ENCODE measurements around the gene MRGPRX1.

Gene MRGPRX1

GRCh38 chr11:18939314-18939713 lies at the start of gene MRGPRX1:
TSS of gene MRGPRX1 (minus strand) at chr11:18939414. CDS start at chr11:18934784, 4,630 bp downstream.
- DNase-seq, result no peak
- TF ChIP-seq, protein P1, sequence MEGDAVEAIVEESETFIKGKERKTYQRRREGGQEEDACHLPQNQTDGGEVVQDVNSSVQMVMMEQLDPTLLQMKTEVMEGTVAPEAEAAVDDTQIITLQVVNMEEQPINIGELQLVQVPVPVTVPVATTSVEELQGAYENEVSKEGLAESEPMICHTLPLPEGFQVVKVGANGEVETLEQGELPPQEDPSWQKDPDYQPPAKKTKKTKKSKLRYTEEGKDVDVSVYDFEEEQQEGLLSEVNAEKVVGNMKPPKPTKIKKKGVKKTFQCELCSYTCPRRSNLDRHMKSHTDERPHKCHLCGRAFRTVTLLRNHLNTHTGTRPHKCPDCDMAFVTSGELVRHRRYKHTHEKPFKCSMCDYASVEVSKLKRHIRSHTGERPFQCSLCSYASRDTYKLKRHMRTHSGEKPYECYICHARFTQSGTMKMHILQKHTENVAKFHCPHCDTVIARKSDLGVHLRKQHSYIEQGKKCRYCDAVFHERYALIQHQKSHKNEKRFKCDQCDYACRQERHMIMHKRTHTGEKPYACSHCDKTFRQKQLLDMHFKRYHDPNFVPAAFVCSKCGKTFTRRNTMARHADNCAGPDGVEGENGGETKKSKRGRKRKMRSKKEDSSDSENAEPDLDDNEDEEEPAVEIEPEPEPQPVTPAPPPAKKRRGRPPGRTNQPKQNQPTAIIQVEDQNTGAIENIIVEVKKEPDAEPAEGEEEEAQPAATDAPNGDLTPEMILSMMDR (IDR thresholded peaks at IDR 0.05; ENCODE audit: low read depth, low read length, missing control alignments), result no peak
- Histone ChIP-seq H3K27me3 (replicated peaks) (no peaks in the 10 kb centered on the region), H3K36me3 (replicated peaks) (no peaks in the 10 kb centered on the region), H3K4me3 (ENCODE audit: low read depth, low read length) (no peak within 1 kb of the TSS), H3K27ac (no peak within 1 kb of the TSS)
- in situ Hi-C loops (cut with HindIII; ENCODE audit: low pct_ligation_motif_present, low sequenced_read_pairs), result no loop called here

DNA sequence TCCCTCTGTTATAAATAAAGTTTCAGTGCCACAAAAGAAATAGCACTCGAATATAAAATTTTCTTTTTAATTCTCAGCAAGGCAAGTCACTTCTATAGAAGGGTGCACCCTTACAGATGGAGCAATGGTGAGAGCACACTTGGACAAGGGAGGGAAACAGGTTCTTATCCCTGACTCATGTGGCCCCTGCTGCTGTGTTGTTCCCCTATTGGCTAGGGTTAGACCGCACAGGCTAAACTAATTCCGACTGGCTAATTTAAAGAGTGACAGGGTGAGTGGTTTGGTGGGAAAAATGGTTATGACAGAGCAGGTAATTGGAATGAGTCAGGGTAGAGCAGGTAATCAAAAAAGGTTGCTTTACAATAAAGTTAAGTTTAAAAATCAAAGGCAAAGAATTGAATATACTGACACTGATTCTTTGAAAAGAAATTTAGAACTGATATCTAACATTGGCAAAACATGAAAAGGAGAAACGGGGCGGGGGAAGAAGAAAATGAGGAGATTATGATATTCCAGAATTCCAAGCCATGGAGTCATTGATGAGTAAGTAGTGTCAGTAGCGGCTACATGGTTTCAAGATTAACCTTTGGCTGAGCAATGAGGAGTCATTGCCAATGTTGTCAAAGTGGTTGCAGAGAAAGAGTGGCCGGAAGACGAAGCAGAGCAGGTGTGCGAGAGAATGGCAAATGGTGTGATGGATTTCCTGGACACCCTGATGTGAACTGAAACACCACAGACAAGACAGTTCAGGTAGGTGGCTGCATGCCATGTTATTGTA lies 48.4 kb upstream of the MRGPRX1 start:
- H3K4me3 ChIP-seq (ENCODE audit: low read depth, low read length), result no peak overlapping the region
- no peak overlapping the region for H3K27ac ChIP-seq
- DNase-seq, result peak; percentile 3
- TF ChIP-seq, protein P1 (IDR thresholded peaks at IDR 0.05; ENCODE audit: low read depth, low read length, missing control alignments), result no peak
- H3K27me3 ChIP-seq (replicated peaks), result no peaks in the 10 kb centered on the region
- H3K36me3 ChIP-seq (replicated peaks), result no peaks in the 10 kb centered on the region
- in situ Hi-C loops (cut with HindIII; ENCODE audit: low pct_ligation_motif_present, low sequenced_read_pairs), result no loop called here

DNA sequence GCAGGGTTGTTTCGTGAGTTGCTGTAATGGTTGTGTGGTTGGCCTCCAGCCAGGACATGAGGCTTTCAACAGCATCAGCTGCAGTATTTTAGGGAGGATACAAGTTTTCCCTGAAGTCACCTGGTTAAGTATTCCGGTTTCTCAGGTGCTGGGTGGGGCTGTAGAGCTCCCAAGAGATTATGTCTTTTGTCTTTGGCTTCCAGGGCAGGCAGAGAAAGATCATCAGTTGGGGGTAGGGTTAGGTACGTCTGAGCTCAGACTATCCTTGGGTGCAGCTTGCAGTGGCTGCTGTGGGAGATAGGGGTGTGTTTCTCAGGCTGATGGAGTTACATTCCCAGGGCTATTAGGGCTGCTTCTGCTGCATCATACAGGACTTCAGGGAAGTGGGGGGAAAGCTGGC lies 47.5 kb upstream of the MRGPRX1 start:
- no peaks in the 10 kb centered on the region for H3K36me3 ChIP-seq (replicated peaks)
- TF ChIP-seq, protein P1 (IDR thresholded peaks at IDR 0.05; ENCODE audit: low read depth, low read length, missing control alignments), result no peak
- no peaks in the 10 kb centered on the region for H3K27me3 ChIP-seq (replicated peaks)
- in situ Hi-C loops (cut with HindIII; ENCODE audit: low pct_ligation_motif_present, low sequenced_read_pairs), result no loop called here
- no peak overlapping the region for H3K4me3 ChIP-seq (ENCODE audit: low read depth, low read length)
- no peak overlapping the region for H3K27ac ChIP-seq
- DNase-seq, result no peak

DNA sequence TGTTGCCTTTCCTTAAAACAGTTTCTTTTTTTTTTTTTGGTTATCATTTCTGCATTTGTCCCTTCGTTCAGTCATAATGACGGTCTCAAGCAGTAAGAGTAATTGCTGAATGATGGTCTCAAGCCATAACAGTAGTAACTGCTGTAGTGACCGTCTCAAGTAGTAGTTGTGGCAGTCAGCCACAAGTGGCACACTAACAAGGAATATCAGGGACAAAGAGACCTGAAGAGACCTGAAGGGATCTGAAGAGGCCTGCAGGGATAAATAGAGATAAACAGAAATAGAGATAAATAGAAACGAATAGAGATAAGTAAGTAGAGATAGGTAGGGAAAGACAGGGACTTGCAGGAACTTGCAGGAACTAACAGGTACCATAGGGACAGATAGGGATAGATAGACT lies 42.7 kb upstream of the MRGPRX1 start:
- no peak overlapping the region for H3K27ac ChIP-seq
- DNase-seq, result no peak
- H3K27me3 ChIP-seq (replicated peaks), result no peaks in the 10 kb centered on the region
- H3K36me3 ChIP-seq (replicated peaks), result no peaks in the 10 kb centered on the region
- in situ Hi-C loops (cut with HindIII; ENCODE audit: low pct_ligation_motif_present, low sequenced_read_pairs), result no loop called here
- no peak overlapping the region for H3K4me3 ChIP-seq (ENCODE audit: low read depth, low read length)
- TF ChIP-seq, protein P1 (IDR thresholded peaks at IDR 0.05; ENCODE audit: low read depth, low read length, missing control alignments), result no peak

DNA sequence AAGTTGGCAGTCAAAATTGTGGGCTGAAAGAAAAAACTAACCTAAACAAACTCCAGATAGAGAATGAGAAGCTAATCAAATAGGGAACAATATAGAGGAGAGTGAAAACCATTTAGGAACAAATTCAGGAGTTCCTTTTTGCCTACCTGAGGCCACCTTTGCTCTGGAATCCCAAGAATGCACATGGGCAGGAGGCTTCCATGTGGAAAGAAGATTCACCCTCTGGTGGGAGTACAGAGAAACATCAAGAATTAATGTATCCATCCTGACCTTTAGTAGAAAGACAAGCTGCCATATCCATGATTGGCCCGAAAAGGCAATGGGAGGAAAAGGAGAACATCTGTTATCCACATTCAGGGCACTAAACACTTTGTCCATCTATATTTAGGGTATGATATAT lies 35.0 kb upstream of the MRGPRX1 start:
- in situ Hi-C loops (cut with HindIII; ENCODE audit: low pct_ligation_motif_present, low sequenced_read_pairs), result no loop called here
- Histone ChIP-seq H3K27ac (no peak overlapping the region), H3K4me3 (ENCODE audit: low read depth, low read length) (no peak overlapping the region), H3K36me3 (replicated peaks) (no peaks in the 10 kb centered on the region), H3K27me3 (replicated peaks) (no peaks in the 10 kb centered on the region)
- DNase-seq, result no peak
- TF ChIP-seq, protein P1 (IDR thresholded peaks at IDR 0.05; ENCODE audit: low read depth, low read length, missing control alignments), result no peak

DNA sequence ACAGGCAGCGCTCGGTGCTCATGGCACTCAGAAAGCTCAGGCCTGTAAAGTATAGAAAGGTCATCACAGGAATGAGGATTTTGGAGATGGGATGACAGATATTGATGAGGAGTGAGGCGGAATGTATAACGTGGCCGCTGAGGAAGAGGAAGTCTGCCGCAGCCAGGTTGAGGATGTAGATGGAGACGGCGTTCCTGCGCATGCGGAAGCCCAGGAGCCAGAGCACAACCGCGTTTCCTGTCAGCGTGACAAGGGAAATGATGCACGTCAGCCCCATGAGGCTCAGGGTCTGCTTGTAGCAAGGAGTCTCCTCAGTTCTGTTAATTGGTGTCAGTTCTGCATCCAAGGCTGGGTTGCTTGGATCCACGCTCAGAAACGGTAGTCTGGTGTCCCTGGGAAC lies 33.1 kb upstream of the MRGPRX1 start:
- in situ Hi-C loops (cut with HindIII; ENCODE audit: low pct_ligation_motif_present, low sequenced_read_pairs), result no loop called here
- Histone ChIP-seq H3K4me3 (ENCODE audit: low read depth, low read length) (no peak overlapping the region), H3K27ac (no peak overlapping the region), H3K36me3 (replicated peaks) (no peaks in the 10 kb centered on the region), H3K27me3 (replicated peaks) (no peaks in the 10 kb centered on the region)
- DNase-seq, result no peak
- TF ChIP-seq, protein P1 (IDR thresholded peaks at IDR 0.05; ENCODE audit: low read depth, low read length, missing control alignments), result no peak
